ENCODE data around the gene MKI67. TPM values are rescaled to one million over a fixed set of nuclear protein-coding genes. Genes with fewer than 3 reads are reported as not detected.

The MKI67 gene
- total and polyA plus RNA-seq, 8 donors, result 0.61 to 60.8 (median 7.7) TPM

DNA sequence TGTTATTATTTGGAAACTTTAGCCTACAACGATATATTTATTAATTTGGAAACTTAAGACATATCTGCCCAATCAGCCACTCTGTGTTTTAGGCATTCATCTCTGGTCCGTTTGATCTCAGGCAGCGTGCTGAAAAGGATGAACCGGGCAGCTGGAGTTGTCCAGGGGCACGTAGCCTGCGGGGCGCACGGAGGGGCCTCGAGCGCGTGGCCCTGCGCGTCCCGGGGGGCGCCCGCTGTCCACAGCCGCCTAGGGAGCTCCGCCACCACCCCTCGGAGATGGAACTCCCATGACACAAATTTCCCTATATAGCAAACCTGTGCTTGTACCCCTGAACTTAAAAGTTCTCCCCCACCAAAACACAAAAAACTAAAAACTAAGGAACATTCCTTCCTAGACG lies 24.3 kb upstream of the MKI67 start:
- H3K36me3 ChIP-seq, result no peaks in the 10 kb centered on the region
- H3K9me3 ChIP-seq, result peaks cover 0 to 5% (median 0%) of the 10 kb centered on the region in 4 donors
- 55 to 68% (median 63%) methylated on average over 20 of the region's 20 CpGs for WGBS, 5 donors
- H3K27me3 ChIP-seq, result peaks cover 0 to 70% (median 14%) of the 10 kb centered on the region in 3 donors
- no peak for DNase-seq
- TF ChIP-seq, protein P1, sequence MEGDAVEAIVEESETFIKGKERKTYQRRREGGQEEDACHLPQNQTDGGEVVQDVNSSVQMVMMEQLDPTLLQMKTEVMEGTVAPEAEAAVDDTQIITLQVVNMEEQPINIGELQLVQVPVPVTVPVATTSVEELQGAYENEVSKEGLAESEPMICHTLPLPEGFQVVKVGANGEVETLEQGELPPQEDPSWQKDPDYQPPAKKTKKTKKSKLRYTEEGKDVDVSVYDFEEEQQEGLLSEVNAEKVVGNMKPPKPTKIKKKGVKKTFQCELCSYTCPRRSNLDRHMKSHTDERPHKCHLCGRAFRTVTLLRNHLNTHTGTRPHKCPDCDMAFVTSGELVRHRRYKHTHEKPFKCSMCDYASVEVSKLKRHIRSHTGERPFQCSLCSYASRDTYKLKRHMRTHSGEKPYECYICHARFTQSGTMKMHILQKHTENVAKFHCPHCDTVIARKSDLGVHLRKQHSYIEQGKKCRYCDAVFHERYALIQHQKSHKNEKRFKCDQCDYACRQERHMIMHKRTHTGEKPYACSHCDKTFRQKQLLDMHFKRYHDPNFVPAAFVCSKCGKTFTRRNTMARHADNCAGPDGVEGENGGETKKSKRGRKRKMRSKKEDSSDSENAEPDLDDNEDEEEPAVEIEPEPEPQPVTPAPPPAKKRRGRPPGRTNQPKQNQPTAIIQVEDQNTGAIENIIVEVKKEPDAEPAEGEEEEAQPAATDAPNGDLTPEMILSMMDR (IDR thresholded peaks at IDR 0.05), result no peak
- no peak for TF ChIP-seq EP300 (IDR thresholded peaks at IDR 0.05)
- no peak overlapping the region for H3K27ac ChIP-seq
- peaks cover 6 to 14% (median 7%) of the 10 kb centered on the region in 4 donors for H3K4me1 ChIP-seq
- H3K4me3 ChIP-seq, result peak overlapping the region; percentile 32 to 58 (median 48)
- intact Hi-C loops (cut with DNase I; ENCODE audit: low total_unique reads), result no loop called here

DNA sequence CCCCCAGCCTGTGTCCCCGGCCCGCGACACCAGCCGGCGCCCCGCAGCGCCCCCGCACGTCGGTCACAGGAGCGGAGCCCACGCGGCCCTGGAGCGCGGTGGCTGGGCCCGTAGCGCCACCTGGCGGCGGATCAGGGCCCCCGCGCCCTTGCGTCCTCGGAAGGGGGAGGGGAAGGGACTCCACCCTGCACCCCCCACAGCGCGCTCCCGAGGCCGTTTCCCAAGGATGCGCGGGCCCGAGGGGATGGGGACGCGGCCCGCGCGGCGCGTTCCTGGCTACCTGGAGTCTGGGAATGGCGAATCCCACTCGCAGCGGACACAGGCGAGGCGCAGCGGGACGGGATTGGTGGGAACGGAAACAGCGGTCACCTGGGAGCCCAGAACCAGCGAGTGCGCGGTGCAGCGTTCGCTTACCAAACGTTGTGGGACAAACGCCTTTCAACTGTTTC lies 23.8 kb upstream of the MKI67 start:
- 1 to 4% (median 1%) methylated on average over 10 to 53 of the region's 53 CpGs for WGBS, 5 donors
- TF ChIP-seq EP300 (IDR thresholded peaks at IDR 0.05) (no peak), POLR2A (IDR thresholded peaks at IDR 0.05) (no peak), POLR2AphosphoS5 (IDR thresholded peaks at IDR 0.05) (peak in 1 of 3 donors; percentile 12)
- TF ChIP-seq, protein P1 (IDR thresholded peaks at IDR 0.05), result peak in 5 of 7 experiments; percentile 44 to 91 (median 66)
- Histone ChIP-seq H3K27me3 (peaks cover 0 to 65% (median 14%) of the 10 kb centered on the region in 3 donors), H3K4me3 (peak overlapping the region; percentile 32 to 58 (median 48)), H3K27ac (no peak overlapping the region), H3K4me1 (peaks cover 6 to 14% (median 7%) of the 10 kb centered on the region in 4 donors), H3K36me3 (no peaks in the 10 kb centered on the region), H3K9me3 (peaks cover 0 to 5% (median 0%) of the 10 kb centered on the region in 4 donors)
- intact Hi-C loops (cut with DNase I; ENCODE audit: low total_unique reads), result no loop called here
- peak; percentile 68 to 93 for DNase-seq

DNA sequence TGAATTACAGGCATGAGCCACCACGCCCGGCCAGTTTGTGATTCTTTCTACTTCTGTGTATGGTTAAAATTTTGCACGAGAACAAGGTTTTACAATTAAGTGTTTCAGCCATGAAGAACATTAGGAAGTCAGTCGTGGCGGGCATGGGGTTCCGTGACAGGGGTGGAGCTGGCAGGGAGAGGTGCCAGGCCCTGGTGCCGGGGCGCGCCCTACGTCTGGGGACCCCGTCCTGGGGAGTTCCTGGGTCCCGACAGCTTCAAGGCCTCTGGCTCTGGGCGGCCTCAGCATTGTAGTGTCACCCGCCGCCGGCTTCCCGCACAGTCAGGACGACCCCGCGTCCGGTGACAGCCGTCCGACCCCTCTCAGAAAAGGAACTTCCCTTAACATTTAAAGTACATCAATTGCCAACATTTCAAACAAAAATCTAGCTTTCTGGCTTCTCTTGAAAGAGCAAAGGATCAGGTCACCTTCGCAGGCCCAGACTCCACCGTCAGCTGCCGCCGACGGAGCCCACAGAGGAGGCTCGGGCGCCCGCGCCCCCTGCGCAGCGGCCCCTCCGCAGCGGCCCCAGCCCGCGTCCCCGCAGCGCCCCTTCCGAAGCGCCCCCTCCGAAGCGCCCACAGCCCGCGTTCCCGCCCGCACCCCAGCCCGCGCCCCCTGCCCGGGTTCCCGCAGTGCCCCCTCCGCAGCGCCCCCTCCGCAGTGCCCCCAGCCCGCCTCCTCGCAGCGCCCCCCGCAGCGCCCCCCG lies 23.2 kb upstream of the MKI67 start:
- 33 to 57% (median 47%) methylated on average over 30 to 60 of the region's 61 CpGs for WGBS, 5 donors
- Histone ChIP-seq H3K4me1 (peaks cover 6 to 14% (median 7%) of the 10 kb centered on the region in 4 donors), H3K36me3 (no peaks in the 10 kb centered on the region), H3K27me3 (peaks cover 0 to 61% (median 14%) of the 10 kb centered on the region in 3 donors), H3K27ac (no peak overlapping the region), H3K9me3 (peaks cover 0 to 5% (median 0%) of the 10 kb centered on the region in 4 donors), H3K4me3 (peak overlapping the region in 3 of 4 donors; percentile 48 to 58 (median 48))
- DNase-seq, result peak in 1 of 2 donors; percentile 11
- TF ChIP-seq POLR2A (IDR thresholded peaks at IDR 0.05) (no peak), EP300 (IDR thresholded peaks at IDR 0.05) (no peak), POLR2AphosphoS5 (IDR thresholded peaks at IDR 0.05) (no peak)
- TF ChIP-seq, protein P1 (IDR thresholded peaks at IDR 0.05), result no peak
- intact Hi-C loops (cut with DNase I; ENCODE audit: low total_unique reads), result no loop called here

DNA sequence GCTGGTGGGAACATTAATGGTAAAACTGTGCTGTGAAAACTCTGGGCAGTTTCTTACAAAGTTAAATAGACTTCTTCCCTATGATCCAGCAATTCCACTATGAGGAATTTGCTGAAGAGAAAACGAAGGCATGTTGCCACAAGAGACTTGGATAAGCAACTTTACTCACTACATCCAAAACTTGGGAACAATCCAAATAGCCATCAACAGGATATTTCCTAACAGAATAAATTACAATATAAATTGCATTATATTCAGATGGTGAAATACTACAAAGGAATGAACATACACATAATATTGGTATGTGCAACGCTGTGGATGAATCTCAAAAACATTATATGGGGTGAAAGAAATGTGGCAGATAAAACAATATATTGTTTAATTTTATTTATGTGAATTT lies 21.4 kb upstream of the MKI67 start:
- TF ChIP-seq POLR2A (IDR thresholded peaks at IDR 0.05) (no peak), POLR2AphosphoS5 (IDR thresholded peaks at IDR 0.05) (no peak), EP300 (IDR thresholded peaks at IDR 0.05) (no peak)
- TF ChIP-seq, protein P1 (IDR thresholded peaks at IDR 0.05), result no peak
- Histone ChIP-seq H3K36me3 (no peaks in the 10 kb centered on the region), H3K4me1 (peaks cover 6 to 14% (median 7%) of the 10 kb centered on the region in 4 donors), H3K27me3 (peaks cover 0 to 43% (median 10%) of the 10 kb centered on the region in 3 donors), H3K4me3 (no peak overlapping the region), H3K27ac (no peak overlapping the region), H3K9me3 (peaks cover 0 to 5% (median 0%) of the 10 kb centered on the region in 4 donors)
- intact Hi-C loops (cut with DNase I; ENCODE audit: low total_unique reads), result no loop called here
- DNase-seq, result no peak
- WGBS, 5 donors, result 46 to 53% (median 48%) methylated on average over 2 of the region's 2 CpGs

Data from stomach (tissue), 9 donors.